Dedifferentiated amniotic fluid mesenchymal stem cell (primary cell): ENCODE data around the gene CHADL.
"Not testable (repeated sequence)": the region's sequence is repeated elsewhere in the genome, so short reads cannot be mapped to it uniquely, and the experiment has no call there.

Source experiments
- DNase-seq: peaks from one replicate; pipeline ENCODE4 v3.0.0-alpha.2; 2016; ENCODE audit errors: extremely low spot score

CHADL gene

DNA sequence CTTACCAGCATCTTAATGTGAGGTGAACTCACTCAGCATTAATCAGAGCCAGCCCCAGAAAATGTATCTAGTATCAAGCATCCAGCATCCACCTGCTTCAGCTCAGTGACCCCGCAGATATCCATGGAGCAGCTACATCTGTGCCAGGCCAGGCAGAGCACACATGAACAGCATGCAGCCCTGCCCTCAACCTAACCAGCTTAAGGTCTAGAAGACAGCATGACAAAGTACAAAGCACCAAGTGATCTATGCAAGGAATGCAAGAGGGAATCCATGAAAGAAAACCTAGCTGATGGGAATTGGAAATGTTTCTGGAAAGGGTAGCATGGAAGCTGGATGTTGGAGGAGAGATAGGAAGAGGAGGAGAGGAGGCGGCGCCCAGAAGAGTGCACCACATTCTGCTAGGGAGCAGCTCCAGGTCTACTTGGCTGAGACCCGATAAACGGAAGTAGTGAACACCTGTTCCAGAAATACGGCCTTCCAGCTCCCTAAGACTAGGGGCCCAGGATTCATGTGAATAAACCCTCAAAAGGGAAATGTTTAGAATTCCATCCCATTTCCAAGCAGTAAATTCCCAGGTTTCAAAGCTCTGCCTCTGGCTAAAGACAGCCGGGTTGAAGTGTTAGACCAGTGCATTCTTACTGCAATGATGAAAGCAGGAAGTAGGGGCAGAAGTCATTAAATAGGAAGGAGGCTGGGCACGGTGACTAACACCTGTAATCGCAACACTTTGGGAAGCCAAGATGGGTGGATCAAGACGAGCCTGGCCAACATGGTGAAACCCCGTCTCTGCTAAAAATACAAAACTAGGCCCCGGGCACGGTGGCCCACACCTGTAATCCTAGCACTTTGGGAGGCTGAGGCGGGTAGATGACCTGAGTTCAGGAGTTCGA is 59.1 kb downstream of the CHADL start:
- DNase-seq = no peak

DNA sequence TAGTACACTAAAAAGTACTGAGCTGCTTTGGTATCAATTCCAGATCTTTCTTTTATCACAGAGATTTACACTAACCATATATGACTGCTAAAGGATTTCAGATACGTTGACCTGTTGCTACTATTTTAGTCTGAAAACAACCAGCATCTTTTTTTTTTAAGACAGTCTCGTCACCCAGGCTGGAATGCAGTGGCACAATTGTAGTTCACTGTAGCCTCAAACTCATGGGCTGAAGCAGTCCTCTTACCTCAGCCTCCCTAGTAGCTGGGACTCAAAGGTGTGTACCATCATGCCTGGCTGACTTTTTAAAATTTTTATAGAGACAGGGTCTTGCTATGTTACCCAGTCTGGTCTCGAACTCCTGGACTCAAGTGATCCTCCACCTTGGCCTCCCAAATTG is 59.8 kb downstream of the CHADL start:
- no peak for DNase-seq

DNA sequence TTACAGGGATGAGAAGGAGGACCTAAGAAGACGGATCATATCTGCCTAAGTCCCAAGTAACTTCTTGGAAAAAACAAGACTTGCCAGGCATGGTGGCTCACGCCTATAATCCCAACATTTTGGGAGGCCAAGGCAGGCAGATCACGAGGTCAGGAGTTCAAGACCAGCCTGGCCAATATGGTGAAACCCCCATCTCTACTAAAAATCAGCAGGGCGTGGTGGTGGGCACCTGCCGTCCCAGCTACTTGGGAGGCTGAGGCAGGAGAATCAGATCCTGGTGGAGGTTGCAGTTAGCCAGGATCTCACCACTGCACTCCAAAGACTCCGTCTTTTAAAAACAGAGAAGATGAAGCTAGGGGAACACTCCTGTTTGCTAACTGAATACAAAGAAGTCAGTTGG is 60.4 kb downstream of the CHADL start:
- DNase-seq = not testable (repeated sequence)
